Activated T-cell treated with anti-CD3 and anti-CD28 coated beads for 48 hours (primary cell): Measurements from ENCODE around the gene CATSPERB.
"Not testable (repeated sequence)": the region's sequence is repeated elsewhere in the genome, so short reads cannot be mapped to it uniquely, and the experiment has no call there.

ENCODE experiments used
- DNase-seq: peaks from one replicate; pipeline ENCODE4 v3.0.0-alpha.2; 2020; ENCODE audit warnings: low read depth

CATSPERB gene

GRCh38 chr14:91731986-91732385, at the start of gene CATSPERB:
CATSPERB (minus strand) TSS chr14:91732086; CDS start chr14:91729479, 2,607 bp downstream.
- DNase-seq, result no peak

DNA sequence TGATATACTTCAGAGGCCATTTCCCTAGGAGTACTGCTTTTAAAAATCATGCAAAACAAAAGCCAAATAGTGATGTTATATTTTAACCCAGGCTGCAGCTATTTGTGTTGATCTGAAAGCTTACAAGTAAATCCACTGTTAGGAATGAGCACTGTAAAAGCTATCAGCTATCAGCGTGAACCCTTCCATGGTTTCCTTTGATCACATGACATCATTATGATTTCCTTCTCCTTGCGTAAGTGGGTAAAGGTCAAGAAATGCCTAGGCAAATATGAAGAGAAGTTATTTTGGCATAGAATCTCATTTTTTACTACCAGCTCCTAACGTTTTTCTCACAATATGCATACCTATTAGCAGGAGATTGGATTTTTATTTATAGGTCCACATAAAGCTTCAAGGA, 48.6 kb upstream of the CATSPERB start:
- DNase-seq, result no peak

DNA sequence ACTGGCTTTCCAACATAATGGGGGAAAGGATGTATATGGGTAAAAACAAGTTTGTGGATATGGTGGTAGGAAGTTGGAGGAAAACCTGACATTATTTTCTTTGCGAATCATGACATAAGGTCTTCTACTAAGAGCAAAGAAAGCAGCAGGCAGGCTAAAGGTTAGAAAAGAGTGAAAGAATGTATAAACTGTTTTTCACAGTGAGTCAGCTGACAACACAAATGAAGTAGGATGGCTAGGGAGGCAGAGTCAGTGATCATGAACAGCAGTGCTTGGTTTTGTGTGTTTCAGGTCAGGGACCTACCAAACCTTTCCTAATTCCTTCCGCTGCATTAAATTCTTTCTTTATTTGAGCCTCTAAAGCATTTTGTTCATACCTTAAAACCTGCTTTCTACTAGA, 46.3 kb upstream of the CATSPERB start:
- no peak for DNase-seq

DNA sequence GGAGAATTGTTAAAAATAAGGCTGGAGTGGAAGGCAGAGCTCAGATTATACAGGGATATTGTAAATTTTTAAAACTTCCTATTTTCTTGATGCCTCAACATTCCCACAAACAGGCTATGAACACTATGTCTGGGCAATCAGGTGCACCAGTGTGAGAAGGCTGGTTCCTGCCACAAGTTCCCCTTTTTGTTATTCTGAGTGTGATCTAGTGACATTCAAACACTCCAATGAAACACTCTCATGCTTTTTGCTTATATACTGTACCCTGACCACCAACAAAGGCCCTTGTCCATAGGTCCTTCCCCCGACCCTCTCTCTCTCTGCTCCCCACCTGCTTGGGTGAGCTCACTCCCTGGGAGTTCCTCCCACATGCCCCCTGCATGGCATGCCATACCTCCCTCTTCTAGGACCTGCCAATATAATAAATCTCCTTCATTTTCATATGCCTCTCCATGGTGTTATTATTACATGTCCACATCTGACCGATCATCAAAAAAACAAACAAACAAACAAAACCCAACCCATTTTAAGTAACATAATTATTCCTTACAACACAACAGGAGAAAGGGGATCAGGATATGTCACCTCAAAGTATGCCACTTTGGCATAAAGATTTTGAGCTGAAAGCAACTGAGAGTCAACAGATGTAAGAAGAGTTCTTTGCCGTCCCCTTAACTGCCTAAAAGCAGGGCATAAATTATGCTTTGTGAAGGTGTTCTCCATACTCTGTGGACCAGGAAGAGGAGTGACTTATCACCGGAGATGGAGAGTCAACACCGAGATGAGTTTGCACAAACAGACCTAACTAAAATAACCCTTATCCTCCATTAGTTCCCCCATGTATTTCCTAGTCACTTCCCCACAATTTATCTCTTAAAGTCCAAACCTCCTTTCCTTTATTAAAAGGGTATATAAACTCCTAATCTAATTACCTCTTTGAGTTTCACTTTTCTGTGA, 42.5 kb upstream of the CATSPERB start:
- DNase-seq, result no peak

- DNase-seq, result no peak
These were observed 38.3 kb upstream of the CATSPERB start for GRCh38 chr14:91770185-91770584.

GRCh38 chr14:91755570-91756295, 23.8 kb upstream of the CATSPERB start:
- no peak for DNase-seq

GRCh38 chr14:91754819-91755218, 22.9 kb upstream of the CATSPERB start:
- no peak for DNase-seq

DNA sequence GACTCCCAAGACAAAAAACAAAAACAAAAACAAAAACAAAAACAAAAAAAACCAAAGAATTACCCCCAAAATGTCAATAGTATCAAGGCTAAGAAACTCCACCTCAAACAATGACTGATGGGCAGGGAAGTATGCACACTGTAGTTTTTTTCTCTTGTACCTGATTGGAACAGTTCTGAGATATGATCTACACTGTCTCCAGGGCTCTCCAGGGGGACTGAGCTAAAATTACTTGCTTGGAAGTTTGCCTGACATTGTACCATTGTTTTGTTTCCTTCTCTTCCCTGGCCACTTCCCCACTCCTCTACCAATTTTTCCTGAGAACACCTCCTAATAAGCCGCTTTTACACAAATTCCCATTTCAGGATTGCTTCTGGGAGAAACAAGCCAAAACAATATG, 22.3 kb upstream of the CATSPERB start:
- DNase-seq, result no peak

- no peak for DNase-seq
These were observed 21.7 kb upstream of the CATSPERB start for GRCh38 chr14:91753501-91754128.

DNA sequence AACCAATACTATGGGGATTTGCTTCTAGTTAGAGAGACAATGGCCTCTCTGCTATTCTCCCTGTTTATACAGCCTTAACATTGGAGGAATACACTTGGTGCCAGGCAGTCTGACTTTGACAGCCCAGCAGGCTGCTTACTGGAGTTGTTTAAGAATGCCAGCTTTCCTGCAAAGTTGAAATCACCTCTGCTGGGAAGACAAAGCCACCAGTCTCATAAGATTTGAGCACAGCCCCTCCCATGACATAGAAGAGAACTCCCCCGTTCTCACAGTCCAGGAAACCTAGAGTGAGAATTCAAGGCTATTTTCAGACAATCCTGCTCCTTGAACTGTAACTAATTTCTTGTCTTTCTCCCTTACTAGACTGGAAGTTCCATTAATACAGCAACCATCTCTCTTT, 21.1 kb upstream of the CATSPERB start:
- no peak for DNase-seq

GRCh38 chr14:91751719-91752118, 19.8 kb upstream of the CATSPERB start:
- DNase-seq, result no peak

DNA sequence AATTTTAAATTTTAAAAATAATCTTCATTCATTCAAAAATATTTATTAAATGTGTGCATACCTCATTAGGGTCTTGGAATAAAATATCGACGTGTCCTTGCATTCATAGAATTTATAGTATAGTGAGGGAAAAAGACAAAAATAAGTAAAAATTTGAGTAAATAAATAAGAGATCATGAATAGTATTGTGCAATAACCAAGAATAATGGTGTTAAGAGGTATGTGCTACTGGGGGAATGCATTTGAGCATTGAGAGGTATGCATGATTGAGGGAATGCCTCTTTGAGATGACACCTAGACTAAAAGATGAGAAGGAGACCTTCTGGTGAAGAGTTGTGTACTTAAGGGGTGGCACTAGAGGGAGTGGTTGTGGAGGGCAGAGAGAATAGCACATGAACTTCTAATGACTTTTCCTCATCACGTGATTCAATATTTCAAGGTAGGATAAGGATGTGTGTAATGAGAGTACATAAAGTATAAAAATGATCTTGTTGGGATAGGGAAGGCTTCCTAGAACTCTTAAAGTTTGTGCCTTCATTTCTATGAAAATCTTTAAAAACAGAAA, 18.8 kb upstream of the CATSPERB start:
- no peak for DNase-seq

GRCh38 chr14:91749868-91750267, 18.0 kb upstream of the CATSPERB start:
- DNase-seq, result no peak

DNA sequence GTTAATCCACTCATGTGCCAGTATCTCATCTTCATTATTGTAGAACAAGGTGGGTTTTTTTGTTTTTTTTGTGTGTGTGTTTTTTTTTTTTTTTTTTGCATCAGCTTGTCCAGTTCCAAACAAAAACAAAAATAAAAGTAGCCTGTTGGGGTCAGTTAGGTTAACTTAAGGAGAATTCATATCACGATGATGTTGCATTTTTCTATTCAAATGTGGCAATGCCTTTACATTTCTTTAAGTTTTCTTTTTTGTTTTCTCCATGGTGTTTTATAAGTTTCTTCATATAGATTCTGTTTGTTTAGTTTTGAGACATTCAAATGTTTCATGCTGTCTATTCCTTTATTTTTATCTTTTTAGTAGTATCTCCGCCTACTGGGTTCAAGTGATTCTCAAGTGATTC, 16.2 kb upstream of the CATSPERB start:
- no peak for DNase-seq

DNA sequence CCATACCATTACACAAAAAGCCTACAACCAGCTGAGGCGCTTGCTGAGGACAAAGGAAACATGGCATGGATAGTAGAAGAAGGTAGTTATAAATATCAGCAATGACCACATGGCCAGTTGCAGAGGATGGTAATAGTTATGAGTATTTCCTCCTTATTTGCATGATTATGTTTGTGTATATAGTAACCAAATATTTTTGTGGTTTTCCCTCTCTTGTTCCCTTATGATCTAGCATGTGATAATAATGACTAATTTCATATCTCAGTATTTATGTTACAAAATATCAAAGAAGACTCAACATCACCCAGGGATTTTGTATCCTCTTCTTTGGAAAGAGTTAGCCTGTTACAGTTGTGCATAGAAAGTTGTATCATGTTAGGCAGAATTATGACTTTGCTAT, 13.5 kb upstream of the CATSPERB start:
- DNase-seq, result no peak

GRCh38 chr14:91744068-91744480, 12.2 kb upstream of the CATSPERB start:
- no peak for DNase-seq

- DNase-seq, result no peak
These were observed 11.4 kb upstream of the CATSPERB start for GRCh38 chr14:91743305-91743653.

GRCh38 chr14:91742621-91743304, 10.9 kb upstream of the CATSPERB start:
- DNase-seq, result no peak

DNA sequence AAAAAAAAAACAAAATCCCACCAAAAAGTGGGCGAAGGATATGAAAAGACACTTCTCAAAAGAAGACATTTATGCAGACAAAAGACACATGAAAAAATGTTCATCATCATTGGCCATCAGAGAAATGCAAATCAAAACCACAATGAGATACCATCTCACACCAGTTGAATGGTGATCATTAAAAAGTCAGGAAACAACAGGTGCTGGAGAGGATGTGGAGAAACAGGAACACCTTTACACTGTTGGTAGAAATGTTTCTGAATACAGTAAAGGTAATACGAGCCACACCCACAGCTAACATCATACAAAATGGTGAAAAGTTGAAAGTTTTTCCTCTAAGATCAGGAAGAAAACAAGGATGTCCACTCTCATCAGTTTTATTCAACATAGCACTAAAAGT, 8.0 kb upstream of the CATSPERB start:
- DNase-seq, result not testable (repeated sequence)

DNA sequence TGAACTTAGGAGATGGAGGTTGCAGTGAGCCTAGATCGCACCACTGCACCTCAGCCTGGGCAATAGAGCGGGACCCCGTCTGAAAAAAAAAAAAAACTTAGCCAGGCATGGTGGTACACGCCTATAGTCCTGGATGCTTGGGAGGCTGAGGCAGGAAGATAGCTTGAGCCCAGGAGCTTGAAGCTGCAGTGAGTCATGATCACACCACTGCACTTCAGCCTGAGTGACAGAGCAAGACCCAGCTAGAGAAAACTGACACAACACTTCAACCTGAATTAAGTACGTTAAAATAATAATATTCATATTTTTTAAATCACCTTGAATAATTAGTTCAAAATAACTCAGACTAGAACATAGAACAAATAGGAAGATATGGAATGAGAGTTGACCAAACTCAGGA, 5.7 kb upstream of the CATSPERB start:
- DNase-seq, result no peak

DNA sequence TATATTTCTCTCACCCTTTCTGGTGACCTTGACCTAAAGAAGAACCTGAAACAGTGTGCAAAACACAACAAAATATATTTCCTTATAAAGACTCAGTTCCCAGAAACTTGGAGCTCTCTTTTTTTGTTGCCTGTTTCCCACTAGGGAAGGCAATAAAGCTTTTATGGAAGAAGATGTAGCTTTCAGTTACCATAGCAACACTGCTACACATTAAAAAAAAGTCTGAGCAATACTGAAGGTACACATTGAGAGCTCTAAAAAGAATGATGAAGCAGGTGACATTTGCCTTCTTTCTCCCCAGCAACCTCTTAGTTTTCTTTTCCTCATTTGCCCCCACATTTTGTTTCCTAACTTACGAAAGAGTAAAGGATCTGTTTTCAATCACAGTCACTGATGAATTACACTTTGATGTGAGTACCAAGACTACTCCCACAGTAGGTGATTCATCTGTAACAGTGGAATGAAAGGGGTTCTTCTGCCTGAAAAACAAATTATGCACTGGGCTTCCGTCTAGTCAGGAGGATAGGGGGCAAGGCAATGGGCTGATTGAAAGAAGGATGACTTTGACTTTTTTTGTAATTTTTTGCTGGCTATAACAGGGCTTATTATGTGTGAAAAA, 1.1 kb upstream of the CATSPERB start:
- DNase-seq, result no peak
